HepG2 (cell line): ENCODE data around the gene DLX3. TPM values are rescaled to one million over a fixed set of nuclear protein-coding genes. Genes with fewer than 3 reads are reported as not detected.

Source experiments
- ATAC-seq: fragments of 200-7000 bp; cut with Tn5 transposase; 3 replicates; pipeline ENCODE4 v1.9.1; 2020; ENCODE audit warnings: mild to moderate bottlenecking, moderate library complexity
- BruUV-seq: library from RNA; stranded (reverse); fragments of 400-500 nt; replicated peaks from 2 replicates; lab custom pipeline; 2021; lab: Mats Ljungman, UMichigan
- CTCF ChIA-PET: fragments of 300-600 bp; formaldehyde crosslinking; extraction: SDS; loops from one replicate; lab custom pipeline; 2021; ENCODE audit warnings: low total read pairs, inconsistent platforms, low intra/inter-chr PET ratio; lab: Yijun Ruan, JAX
- POLR2A ChIA-PET: fragments of 350-600 bp; sonication (Branson Sonifier 250); formaldehyde crosslinking; loops from one replicate; lab custom pipeline; 2020; ENCODE audit warnings: antibody characterized with exemption, inconsistent platforms; lab: Yijun Ruan, JAX
- DNase-seq: peaks from one replicate; pipeline ENCODE4 v3.0.0-alpha.2; 2015; ENCODE audit warnings: low spot score
- FAIRE-seq: peaks from 3 replicates; lab custom pipeline; 2011; peaks lifted over from hg19 to GRCh38; lab: Jason Lieb, UNC
- H2AFZ ChIP-seq: one replicate; pipeline ENCODE4 v1.6.1; 2011; ENCODE audit warnings: low read length, inconsistent platforms
- H3K27ac ChIP-seq: fragments of 300-600 bp; 3 replicates; pipeline ENCODE4 v1.8.0; 2011; ENCODE audit warnings: mixed run types, mild to moderate bottlenecking, mixed read lengths, low read length, inconsistent platforms; ENCODE audit not compliant: insufficient read depth; ENCODE audit errors: extremely low read length
- H3K27me3 ChIP-seq, 2 experiments: fragments of 200-600 bp in 1 of 2; 2 replicates in 1 of 2; 3 replicates in 1 of 2; pipeline versions ENCODE4 v1.6.0 to v1.8.0; 2011; ENCODE audit warnings: low read length in 2 of 2, mild to moderate bottlenecking in 2 of 2, moderate library complexity in 2 of 2, inconsistent platforms in 1 of 2; ENCODE audit not compliant: insufficient read depth in 2 of 2, control insufficient read depth in 1 of 2
- H3K36me3 ChIP-seq, 2 experiments: fragments of 200-600 bp in 1 of 2; replicated peaks in 1 of 2; 2 replicates in 1 of 2; 3 replicates in 1 of 2; pipeline versions ENCODE4 v1.5.1 to v1.8.0; 2011; ENCODE audit warnings: low read length in 2 of 2, inconsistent platforms in 1 of 2; ENCODE audit not compliant: insufficient read depth in 2 of 2, control insufficient read depth in 1 of 2
- H3K4me1 ChIP-seq: 2 replicates; pipeline ENCODE4 v1.5.1; 2012; ENCODE audit warnings: low read length, inconsistent platforms; ENCODE audit not compliant: insufficient read depth
- H3K4me2 ChIP-seq: 2 replicates; pipeline ENCODE4 v1.6.0; 2011; ENCODE audit warnings: low read depth, low read length, inconsistent platforms
- H3K4me3 ChIP-seq, 3 experiments: fragments of 200-600 bp in 1 of 3; sonication (generic), shearing (Covaris generic) in 1 of 3; replicated peaks in 1 of 3; 2 replicates each; pipeline ENCODE4 v1.5.1; 2011 to 2016; ENCODE audit warnings: low read length in 3 of 3, inconsistent platforms in 2 of 3, low read depth in 2 of 3, mild to moderate bottlenecking in 2 of 3, control low read depth in 1 of 3, mixed read lengths in 1 of 3; ENCODE audit not compliant: insufficient read depth in 1 of 3
- H3K79me2 ChIP-seq: one replicate; pipeline ENCODE4 v1.6.1; 2011; ENCODE audit warnings: low read length, inconsistent platforms; ENCODE audit not compliant: insufficient read depth
- H3K9ac ChIP-seq: 2 replicates; pipeline ENCODE4 v1.6.0; 2011; ENCODE audit warnings: mild to moderate bottlenecking, low read depth, low read length, inconsistent platforms; ENCODE audit not compliant: insufficient read depth
- H3K9me3 ChIP-seq: 2 replicates; pipeline ENCODE4 v1.5.1; 2012; ENCODE audit warnings: mild to moderate bottlenecking, low read length
- H4K20me1 ChIP-seq: 2 replicates; pipeline ENCODE4 v1.6.0; 2011; ENCODE audit warnings: inconsistent platforms, mild to moderate bottlenecking, low read length, moderate library complexity; ENCODE audit not compliant: insufficient read depth
- CBX1 ChIP-seq: IDR thresholded peaks from one replicate; pipeline ENCODE4 v1.6.1; 2016; ENCODE audit warnings: antibody characterized with exemption, low read depth
- CENPBD1 ChIP-seq: sonication (generic); formaldehyde crosslinking; IDR thresholded peaks from 2 replicates; pipeline ENCODE4 v1.8.0; 2022; ENCODE audit warnings: missing genetic modification reagents, low read depth, mild to moderate bottlenecking, borderline replicate concordance
- ETV5 ChIP-seq: IDR thresholded peaks from 2 replicates; pipeline ENCODE4 v1.6.1; 2018; ENCODE audit warnings: missing biosample characterization, missing genetic modification reagents, inconsistent platforms, borderline replicate concordance
- GABPB1 ChIP-seq: IDR thresholded peaks from 2 replicates; pipeline ENCODE4 v1.6.1; 2016; ENCODE audit warnings: mild to moderate bottlenecking, missing genetic modification reagents, moderate library complexity, missing compliant biosample characterization
- MAFK ChIP-seq, 2 experiments: IDR thresholded peaks in 1 of 2; conservative IDR thresholded peaks in 1 of 2; 2 replicates each; pipeline ENCODE4 v1.6.1; 2011; ENCODE audit warnings: improper control_type of control experiment in 2 of 2, low read length in 2 of 2
- RXRB ChIP-seq: IDR thresholded peaks from 2 replicates; pipeline ENCODE4 v1.6.1; 2016; ENCODE audit warnings: borderline replicate concordance, missing genetic modification reagents, missing compliant biosample characterization
- SP2 ChIP-seq: sonication (generic); formaldehyde crosslinking; IDR thresholded peaks from 2 replicates; pipeline ENCODE4 v1.5.1; 2020; ENCODE audit warnings: mild to moderate bottlenecking, missing genetic modification reagents
- ZNF362 ChIP-seq: sonication (generic); formaldehyde crosslinking; IDR thresholded peaks from 2 replicates; pipeline ENCODE4 v1.4.0; 2020; ENCODE audit warnings: missing genetic modification reagents, mild to moderate bottlenecking, borderline replicate concordance
- ZNF512 ChIP-seq: sonication (generic); formaldehyde crosslinking; IDR thresholded peaks from 2 replicates; pipeline ENCODE4 v1.4.0; 2020; ENCODE audit warnings: mild to moderate bottlenecking, missing genetic modification reagents
- ZNF670 ChIP-seq: sonication (generic); formaldehyde crosslinking; IDR thresholded peaks from 2 replicates; pipeline ENCODE4 v1.8.0; 2022; ENCODE audit warnings: mild to moderate bottlenecking, missing genetic modification reagents, borderline replicate concordance
- WGBS: methylation state at CpG from one replicate; pipeline ENCODE4 v1.1.6; 2017; ENCODE audit warnings: low lambda C conversion rate; 5-methylcytosine and 5-hydroxymethylcytosine counted together
- in situ Hi-C: cut with HindIII; loops from 2 replicates; pipeline ENCODE4 v1.10.0; 2017; ENCODE audit warnings: low pct_unique_long_range_greater_than_20kb; ENCODE audit not compliant: extremely low pct_ligation_motif_present
- intact Hi-C: fragments of 100-400 bp; cut with micrococcal nuclease; formaldehyde crosslinking; loops from one replicate; pipeline ENCODE4 v1.10.0; 2022; ENCODE audit not compliant: unreplicated experiment
- polyA plus RNA-seq, 8 experiments: library from polyadenylated mRNA; depleted of rRNA in 3 of 8; stranded (reverse) in 7 of 8; unstranded in 1 of 8; fragments of >200 nt; fragmentation: Illumina TruSeq in 4 of 8; extraction: Trizol in 4 of 8; gene quantifications; 2 replicates each; pipeline versions ENCODE4 v1.2.1 to v1.2.3, GENCODE V29; 2011 to 2016; ENCODE audit warnings: low read depth in 4 of 8, missing spikeins in 1 of 8, mixed read lengths in 1 of 8; ENCODE audit not compliant: insufficient read depth in 1 of 8
- total RNA-seq, 5 experiments: library from RNA; depleted of rRNA; stranded (reverse); fragments of >200 nt; fragmentation: Illumina TruSeq; extraction: Trizol; gene quantifications; 2 replicates each; pipeline ENCODE4 v1.2.3, GENCODE V29; 2016; ENCODE audit warnings: low read depth in 1 of 5

The DLX3 gene
- total and polyA plus RNA-seq, 2 of the 13 experiments (the other 11 are each of a cell fraction or from before 2014, with no cell fraction given): 0.03 TPM; not detected in 1

GRCh38 chr17:50033316-50033715, 38.3 kb upstream of the DLX3 start:
- intact Hi-C loops (no loop called here), in situ Hi-C loops (no loop called here)
- CTCF ChIA-PET: no interaction called here
- POLR2A ChIA-PET: no interaction called here
- no peak overlapping the region for H2AFZ ChIP-seq
- TF ChIP-seq SP2 (CRISPR knock-in tag): no peak
- no peak for TF ChIP-seq CBX1
- TF ChIP-seq ZNF512 (CRISPR knock-in tag): no peak
- TF ChIP-seq ZNF670 (CRISPR knock-in tag): no peak
- no peak for TF ChIP-seq CENPBD1
- TF ChIP-seq GABPB1 (CRISPR knock-in tag): no peak
- no peak for TF ChIP-seq RXRB (CRISPR knock-in tag)
- TF ChIP-seq MAFK (conservative IDR thresholded peaks at IDR 0.05 in 1 of 2, IDR thresholded peaks at IDR 0.05 in 1 of 2; ENCODE audit: low read length in 2 of 2): no peak
- no peak for TF ChIP-seq ZNF362 (CRISPR knock-in tag)
- TF ChIP-seq ETV5 (CRISPR knock-in tag): no peak
- TF ChIP-seq, all 625 proteins: peak for 0
- no peak overlapping the region for H3K9ac ChIP-seq
- peaks cover 0 to 9% of the 10 kb centered on the region in 2 experiments; a peak in 2 of 5 replicates for H3K27me3 ChIP-seq
- no peaks in the 10 kb centered on the region for H3K79me2 ChIP-seq
- ATAC-seq (no peak), DNase-seq (no peak), FAIRE-seq (no peak)
- H3K4me3 ChIP-seq: no peak overlapping the region
- no peaks in the 10 kb centered on the region for H3K9me3 ChIP-seq
- no peaks in the 10 kb centered on the region for H4K20me1 ChIP-seq
- no peaks in the 10 kb centered on the region for H3K36me3 ChIP-seq
- peaks cover 34% of the 10 kb centered on the region for H3K4me1 ChIP-seq
- H3K27ac ChIP-seq: no peak overlapping the region
- no peak overlapping the region for H3K4me2 ChIP-seq
- BruUV-seq: no TSS peak
- WGBS: 55% methylated on average over 6 of the region's 6 CpGs
